IPS-NIHi7 (cell line): Measurements from ENCODE around the gene PDAP1.
"Not testable (repeated sequence)": the region's sequence is repeated elsewhere in the genome, so short reads cannot be mapped to it uniquely, and the experiment has no call there.

Experiments
- DNase-seq: peaks from one replicate; pipeline ENCODE4 v3.0.0; 2012; ENCODE audit warnings: mixed read lengths; ENCODE audit errors: extremely low spot score

Gene PDAP1

DNA sequence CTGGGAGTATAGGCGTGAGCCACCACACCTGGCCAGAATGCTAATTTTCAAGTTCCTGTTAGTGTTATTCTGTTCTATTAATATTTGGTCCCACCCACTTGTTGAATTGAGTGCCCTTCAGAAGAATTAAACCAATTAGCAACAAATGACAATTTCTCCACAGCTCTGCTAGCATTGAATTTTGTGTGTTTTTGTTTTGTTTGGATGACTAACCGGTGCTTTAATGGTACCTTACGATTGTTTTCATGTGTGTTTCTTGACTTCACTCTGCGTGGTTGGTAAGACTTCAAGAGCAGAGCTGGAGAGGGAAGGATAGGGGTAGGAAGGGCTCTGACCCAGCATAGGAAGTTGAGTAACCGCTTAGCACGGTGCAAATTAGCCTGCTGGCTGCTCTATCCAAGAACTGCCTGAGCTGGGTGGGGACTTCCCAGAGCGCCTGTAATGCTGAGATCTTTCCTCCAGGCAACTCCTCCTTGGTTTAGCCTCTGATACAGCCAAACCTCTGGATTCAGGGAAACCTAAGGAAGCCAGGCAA is 29.3 kb downstream of the PDAP1 start:
- DNase-seq, result peak; percentile 33

DNA sequence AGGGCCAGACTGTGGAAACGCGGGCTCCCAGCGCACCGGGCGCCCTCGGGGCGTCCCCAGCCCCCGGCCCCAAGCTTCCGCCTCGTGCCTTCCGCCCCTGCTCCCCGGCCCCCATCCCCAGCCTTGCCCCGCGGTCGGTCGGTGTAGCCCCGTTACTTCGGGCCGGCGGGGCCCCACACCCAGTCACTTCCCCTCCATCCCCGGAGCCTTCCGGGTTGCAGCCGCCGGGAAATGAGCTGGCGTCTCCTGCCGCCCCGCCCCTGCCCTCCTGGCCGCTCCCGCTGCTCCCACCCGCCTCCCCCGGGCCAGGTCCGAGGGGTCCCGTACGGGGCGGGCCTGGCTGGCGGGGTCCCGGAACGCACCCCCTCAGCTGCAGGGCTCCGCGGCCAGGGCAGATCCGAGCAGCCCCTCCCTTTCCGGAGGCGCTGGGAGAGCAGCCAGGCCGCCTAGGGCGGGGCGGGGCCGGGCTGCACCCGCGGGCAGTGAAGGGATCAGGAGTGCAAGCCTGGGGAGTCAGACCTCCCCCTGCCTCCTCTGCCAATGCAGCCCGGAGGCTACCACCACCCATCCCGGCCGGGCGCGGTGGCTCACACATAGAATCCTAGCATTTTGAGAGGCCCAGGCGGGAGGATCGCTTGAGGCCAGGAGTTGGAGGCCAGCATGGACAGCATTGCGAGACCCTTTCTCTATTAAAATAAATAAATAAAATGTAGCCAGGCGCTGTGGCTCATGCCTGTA is 33.2 kb downstream of the PDAP1 start:
- DNase-seq, result peak; percentile 81

DNA sequence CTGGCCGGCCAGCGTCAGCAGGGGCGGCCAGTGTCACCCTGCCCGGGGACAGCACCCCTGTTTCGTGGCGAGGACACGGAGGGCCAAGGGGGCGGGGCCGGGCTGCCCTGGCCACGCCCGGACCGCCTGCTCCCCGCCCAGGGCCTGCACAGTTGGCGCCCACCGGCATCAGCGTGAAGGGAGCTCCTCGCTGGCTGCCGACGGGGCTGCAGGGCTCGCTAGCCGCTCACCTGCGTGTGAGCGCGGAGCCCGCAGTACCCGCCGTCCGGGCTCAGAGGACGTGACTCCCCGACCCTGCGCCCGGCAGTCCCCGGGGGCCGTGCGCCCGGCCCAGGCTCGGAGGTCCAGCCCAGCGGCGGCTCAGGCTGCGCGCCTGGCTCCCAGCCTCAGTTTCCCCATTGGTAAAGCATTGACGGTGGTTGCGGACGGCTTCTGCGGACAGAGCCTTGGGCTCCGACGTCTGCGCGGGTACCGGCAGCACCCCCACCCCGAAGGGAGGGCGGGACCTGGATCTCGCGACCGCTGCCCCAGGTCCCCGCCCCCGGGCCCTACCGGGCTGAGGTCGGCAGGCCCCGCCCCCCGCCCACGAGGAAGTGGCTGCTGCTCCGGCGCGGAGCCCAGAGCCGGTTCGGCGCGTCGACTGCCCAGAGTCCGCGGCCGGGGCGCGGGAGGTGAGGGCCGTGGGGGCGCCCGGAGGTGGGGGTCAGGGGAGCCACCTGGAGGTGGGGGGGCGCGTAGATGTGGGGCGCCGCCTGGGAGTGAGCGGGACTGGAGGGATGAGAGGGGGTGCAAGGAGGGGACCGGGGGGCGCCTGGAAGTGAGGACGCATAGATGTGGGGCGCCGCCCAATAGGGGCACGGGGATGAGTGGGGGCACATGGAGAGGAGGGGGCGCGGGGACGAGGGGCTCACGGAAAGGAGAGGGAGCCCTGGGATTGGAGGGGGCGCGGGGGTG is 34.0 kb downstream of the PDAP1 start, which contains the start of gene ARPC1B:
Gene ARPC1B, plus strand, starts transcription at position 620 of the 954 bp plus-strand sequence. CDS start 10,985 bp downstream, outside the sequence.
- DNase-seq, result peak; percentile 96

DNA sequence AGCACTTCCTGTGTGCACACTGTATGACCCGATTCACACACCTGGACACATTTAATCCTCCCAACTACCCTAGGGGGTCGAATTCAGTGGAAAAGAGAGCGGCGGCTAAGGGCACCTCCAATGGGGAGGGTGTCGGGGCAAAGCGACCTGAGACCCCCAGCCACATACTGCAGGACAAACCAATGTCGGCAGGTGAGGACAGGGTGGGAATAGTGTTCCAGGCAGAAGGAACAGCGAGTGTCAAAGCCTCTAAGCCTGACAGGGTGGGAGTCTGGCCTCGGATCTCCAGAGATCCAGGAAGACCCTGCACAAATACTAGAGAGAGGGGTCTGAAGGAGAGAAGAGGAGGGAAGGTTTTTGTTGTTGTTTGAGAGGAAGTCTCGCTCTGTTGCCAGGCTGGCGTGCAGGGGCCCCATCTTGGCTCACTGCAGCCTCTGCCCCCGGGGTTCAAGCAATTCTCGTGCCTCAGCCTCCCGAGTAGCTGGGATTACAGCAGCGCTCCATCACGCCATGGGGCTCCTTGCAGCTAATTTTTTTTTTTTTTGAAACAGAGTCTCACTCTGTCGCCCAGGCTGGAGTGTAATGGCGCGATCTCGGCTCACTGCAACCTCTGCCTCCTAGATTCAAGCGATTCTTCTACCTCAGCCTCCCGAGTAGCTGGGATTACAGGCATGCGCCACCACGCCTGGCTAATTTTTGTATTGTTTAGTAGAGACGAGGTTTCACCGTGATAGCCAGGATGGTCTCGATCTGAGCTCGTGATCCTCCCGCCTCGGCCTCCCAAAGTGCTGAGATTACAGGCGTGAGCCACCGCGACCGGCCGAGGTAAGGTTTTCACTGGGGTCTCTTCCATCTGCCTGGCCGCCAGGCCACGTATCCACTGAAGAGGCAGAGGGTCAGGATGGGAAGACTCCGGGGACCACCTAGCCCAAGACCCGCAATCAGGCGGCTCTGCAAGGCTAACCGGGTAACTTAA is 35.0 kb downstream of the PDAP1 start:
- no peak for DNase-seq

DNA sequence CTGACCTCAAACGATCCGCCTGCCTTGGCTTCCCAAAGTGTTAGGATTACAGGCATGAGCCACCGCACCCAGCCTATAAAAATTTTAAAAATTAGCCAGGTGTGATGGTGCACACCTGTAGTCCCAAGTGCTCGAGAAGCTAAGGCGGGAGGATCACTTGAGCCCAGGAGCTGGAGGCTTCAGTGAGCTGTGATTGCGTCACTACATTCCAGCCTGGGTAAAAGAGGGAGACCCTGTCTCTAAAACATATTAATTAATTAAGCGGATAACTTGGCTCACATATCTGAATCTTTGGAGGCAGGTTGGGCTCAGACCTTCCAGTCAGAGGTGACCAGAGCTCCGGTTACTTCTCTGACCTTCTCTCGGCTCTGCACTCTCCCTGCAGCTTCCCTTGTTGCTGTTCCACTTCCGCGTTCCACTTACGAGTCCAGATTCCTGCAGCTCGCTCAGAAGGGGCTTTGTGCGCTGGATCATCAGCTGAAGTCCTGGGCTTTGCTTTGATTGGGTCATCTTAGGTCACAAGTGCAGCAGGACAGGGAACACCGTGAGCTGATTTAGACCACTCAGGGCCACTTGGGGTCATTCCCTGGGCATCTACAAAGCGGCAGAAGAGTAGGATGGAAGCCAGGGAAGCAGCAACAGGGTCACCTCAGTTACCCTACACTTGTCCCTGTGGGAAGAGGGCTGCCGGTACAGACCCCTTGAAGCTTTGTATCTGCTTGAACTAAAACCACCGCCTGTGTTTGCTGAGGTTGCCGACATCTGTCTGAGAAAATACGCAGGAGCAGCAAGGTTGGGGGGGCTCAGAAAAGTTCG is 35.9 kb downstream of the PDAP1 start:
- DNase-seq, result no peak

DNA sequence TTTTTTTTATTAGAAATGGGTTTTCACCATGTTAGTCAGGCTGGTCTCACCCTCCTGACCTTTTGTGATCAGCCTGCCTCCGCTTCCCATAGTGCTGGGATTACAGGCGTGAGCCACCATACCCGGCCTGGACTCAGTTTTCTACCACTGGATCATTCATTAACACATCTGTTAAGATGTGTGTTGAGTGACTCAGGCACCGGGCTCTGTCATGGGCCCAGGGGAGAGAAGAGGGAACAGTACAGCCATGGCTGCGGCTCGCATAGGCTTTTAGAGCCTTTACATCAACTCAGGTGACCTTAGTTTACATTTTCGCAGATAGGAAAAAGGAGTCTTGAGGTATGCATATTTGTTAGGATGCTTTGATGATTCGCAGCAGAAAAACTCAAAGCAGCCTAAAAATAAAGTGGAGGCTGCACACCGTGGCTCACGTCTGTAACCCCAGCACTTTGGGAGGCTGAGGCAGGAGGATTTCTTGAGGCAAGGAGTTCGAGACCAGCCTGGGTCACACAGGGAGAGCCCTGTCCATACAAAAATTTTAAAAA is 36.9 kb downstream of the PDAP1 start:
- DNase-seq, result no peak

DNA sequence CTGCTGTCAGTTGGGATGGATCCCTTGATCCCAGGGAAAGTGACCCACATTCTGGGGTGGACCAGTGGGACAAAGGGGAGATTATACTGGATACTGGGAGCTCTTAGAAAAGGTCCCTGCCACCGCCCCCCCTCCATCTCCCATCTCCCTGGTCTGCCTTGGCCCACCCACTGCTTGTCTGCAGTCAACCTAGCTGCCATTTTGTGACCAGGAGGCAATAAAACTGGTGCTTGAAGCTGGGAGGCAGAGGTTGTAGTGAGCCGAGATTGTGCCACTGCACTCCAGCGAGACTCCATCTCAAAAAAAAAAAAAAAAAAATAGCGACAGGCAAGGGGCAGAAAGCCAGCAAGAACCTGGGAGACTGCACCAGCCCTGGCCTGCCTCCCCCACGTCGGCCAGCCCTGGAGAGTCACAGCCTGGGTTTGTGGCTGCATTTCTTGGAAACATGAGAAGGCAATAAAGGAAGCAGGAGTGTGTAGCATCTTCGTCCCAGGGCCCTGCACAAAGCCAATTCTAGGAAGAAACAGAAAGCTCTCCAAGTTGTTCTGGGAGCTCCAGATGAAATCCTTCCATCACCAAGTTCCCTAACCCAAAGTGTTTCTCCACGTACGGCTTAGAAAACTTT is 38.5 kb downstream of the PDAP1 start:
- DNase-seq, result no peak

DNA sequence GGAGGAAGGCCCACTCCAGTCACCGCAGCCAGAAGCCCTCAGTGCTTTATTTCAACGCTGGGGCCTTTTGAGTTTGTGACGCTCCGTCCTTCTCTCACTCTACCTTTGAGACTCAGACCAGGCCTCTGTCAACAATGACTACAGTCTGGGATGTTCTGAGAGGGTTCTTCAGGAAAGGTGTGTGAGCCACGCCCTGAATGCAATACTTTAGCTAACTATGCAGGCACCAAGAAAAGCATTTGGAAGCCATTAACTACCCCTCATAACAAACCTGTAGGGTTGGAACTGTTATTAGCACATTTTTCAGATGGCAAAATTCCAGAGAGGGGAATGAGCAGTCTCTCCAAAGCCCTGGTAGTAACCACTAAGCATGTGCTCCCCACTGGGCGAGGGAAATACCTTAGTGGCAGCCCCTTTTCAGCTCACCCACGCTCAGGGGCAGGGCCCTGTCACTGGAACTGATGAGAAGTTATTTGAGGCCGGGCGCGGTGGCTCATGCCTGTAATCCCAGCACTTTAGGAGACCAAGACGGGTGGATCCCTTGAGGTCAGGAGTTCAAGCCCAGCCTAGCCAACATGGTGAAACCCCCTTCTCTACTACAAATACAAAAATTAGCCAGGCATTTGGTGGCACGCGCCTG is 39.5 kb downstream of the PDAP1 start:
- DNase-seq, result peak; percentile 5

DNA sequence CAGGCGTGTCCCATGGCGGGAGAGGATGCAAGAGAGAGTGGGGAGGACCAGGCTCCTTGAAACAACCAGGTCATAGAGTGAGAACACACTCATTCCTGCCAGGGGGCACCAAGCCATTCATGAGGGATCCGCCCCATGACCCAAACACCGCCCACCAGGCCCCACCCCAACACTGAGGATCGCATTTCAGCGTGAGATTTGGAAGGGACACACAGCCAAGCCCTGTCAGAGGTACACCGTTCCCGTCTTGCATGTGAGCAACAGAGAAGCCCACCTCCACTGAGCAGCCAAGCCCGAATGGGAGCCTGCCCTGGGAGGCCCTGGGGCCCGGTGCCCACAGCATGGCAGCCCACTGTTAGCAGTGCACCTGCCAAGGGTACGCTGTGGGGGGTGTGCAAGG is 41.8 kb downstream of the PDAP1 start:
- no peak for DNase-seq

DNA sequence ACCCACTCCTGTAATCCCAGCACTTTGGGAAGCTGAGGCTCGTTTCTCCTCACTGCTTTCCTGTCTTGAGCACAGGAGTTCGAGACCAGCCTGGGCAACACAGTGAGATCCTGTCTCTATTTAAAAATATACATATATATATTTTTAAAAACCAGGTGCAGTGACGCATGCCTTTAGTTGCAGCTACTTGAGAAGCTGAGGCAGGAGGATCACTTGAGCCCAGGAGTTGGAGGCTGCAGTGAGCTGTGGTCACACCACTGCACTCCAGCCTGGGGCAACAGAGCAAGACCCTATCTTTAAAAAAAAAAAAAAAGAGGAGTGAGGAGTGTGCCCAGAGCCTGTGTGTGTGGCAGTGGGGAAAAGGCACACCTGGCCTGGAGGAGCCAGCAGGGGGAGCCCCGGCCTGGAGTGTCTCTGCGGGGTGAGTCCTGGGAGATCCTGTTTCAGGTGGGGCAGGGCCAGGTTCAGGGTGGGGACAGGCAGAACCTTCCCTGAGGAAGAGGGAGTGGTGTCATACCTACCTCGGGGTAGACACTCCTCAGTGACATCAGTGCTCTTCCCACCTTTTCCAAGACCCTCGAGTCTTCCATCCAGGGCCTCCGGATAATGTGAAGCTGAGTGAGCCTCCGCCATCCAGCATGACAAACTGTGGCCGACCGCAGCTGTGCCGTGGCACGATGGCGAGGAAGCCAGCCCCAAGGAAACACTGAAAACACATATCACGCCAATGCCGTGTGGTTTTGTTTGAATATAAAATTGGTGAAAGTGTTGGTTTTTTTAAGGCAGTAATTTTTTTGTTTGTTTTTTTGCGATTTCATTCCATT is 42.9 kb downstream of the PDAP1 start:
- DNase-seq, result peak; percentile 87

DNA sequence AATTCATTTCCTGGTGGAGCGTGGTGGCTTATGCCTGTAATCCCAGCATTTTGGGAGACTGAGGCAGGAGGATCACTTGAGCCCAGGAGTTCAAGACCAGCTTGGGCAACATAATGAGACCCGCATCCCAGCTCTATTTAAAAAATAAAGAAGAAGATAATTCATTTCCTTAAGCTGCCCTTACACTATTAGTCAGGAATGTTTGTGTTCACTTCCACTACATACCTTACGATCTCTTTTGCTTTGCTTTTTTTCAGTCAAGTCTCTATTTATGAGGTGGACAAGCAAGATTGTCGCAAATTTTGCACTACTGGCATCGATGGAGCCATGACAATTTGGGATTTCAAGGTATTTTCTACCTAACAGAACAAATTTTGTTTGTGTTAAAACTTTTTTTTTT is 45.1 kb downstream of the PDAP1 start:
- DNase-seq, result no peak

DNA sequence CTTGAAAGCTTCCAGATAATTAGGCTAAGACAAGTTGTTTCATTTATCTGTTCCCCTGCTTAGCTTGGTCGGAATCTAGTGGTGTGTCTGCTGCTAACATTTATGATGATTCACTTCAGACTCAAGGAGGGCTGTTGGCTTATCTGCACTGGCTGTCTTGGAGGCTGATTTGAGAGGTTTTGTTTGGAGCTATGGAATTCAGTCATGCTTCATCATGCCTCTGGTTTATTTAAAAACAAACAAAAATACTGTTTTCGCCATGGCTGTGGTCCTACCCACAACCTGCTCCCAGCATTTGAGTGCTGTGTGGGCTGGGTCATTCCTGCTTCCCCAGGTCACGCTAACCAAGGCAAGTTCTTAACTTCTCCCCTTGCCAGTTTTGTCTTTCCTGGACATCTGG is 45.6 kb downstream of the PDAP1 start:
- DNase-seq, result no peak

DNA sequence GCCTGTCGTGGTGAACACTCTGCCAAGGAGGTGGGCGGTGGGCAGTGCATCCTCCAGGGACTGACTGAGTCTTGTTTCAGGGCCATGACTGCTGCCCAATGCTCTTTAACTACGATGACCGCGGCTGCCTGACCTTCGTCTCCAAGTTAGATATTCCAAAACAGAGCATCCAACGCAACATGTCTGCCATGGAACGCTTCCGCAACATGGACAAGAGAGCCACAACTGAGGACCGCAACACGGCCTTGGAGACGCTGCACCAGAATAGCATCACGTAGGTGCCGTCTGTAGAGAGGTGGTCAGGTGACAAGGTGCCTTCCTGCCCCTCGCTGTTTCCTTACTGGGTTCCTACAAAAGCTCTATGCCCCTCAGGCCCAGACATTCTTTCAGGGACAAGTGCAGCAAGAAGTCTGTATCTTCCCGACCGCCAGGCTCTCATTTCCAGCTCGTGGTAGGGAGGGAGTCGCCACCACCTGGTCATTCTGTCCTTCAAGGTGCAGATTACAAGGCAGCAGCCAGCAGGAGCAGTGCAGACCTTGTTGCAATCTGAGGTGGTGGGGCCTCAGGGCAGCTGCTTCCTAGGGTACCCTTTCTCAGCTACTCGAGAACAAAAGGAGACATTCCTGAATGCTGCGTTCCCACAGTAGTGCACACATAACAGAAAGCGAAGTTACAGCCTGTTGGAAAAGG is 48.8 kb downstream of the PDAP1 start:
- DNase-seq, result peak; percentile 43

DNA sequence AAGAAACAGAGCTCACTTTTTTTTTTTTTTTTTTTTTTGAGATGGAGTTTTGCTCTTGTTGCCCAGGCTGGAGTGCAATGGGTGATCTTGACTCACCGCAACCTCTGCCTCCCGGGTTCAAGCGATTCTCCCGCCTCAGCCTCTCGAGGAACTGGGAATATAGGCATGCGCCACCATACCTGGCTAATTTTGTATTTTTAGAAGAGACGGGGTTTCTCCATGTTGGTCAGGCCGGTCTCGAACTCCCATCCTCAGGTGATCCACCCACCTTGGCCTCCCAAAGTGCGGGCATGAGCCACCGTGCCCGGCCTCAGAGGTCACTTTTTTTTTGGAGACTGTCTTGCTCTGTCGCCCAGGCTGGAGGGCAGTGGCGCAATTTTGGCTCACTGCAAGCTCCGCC is 49.9 kb downstream of the PDAP1 start:
- not testable (repeated sequence) for DNase-seq

DNA sequence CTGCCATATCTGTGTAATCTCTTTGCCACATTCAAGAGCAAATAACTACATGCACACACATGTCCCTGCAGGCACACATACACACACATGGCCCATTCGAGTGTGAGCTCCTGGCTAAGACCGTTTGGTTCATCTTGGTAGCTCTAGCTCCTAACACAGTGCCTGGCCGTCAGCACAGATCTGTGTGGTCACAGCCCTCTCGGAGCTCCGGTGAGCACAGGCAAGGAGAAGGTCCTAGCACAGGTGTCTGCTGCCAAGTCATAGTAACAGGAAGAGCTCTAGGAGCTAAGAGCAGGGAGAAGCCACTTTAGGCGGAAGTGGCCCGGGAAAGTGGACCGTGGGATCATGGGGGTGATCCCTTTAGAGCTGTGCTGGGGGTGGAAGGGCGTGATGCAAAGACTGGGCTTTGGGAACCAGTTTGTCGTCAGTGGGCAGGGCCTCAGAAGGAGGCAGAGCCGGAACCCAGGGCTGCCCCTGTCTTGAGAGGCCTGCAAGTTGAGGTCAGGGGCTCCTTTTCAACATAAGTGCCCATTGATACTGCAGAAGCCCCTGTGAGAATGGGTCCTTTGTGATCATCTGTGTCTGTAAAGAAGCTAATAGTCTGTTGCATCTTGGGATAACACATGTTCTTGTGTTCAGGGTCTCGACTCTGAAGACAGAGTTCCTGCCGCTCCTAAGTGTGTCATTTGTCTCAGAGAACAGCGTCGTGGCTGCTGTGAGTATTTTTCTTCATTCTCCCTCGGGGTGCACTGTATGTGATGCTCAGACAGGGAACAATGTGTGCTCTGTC is 50.5 kb downstream of the PDAP1 start:
- DNase-seq, result no peak

DNA sequence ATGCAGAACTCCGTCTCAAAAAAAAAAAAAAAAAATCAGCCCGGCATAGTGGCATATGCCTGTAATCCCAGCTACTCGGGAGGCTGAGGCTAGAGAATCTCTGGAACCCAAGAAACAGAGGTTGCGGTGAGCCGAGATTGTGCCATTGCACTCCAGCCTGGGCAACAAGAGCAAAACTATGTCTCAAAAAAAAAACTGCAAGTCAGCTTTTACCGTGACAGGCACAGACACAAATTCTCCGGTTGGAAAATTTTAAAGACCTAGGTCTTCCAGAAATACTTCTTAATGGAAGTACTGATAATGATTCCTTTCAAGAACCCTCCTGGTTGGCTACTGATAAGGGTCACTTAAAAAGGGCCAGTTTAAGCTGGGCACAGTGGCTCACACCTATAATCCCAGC is 53.3 kb downstream of the PDAP1 start:
- DNase-seq, result no peak

DNA sequence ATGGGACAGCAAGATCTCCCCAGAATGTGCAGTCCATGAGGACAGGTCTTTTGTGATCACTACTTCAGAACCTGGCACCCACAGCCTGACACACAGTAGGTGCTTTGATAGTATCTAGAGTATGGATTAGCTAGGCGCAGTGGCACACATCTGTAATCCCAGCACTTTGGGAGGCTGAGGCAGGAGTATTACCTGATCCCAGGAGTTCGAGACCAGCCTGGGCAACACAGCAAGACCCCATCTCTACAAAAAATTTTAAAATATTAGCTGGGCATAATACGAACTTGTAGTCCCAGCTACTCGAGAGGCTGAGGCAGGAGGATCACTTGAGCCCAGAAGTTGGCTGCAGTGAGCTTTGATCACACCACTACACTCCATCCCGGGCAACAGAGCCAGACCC is 56.1 kb downstream of the PDAP1 start:
- no peak for DNase-seq
